H1 (cell line): ENCODE measurements around the gene MIP. TPM values are rescaled to one million over a fixed set of nuclear protein-coding genes. Genes with fewer than 3 reads are reported as not detected.
"Not testable (repeated sequence)": the region's sequence is repeated elsewhere in the genome, so short reads cannot be mapped to it uniquely, and the experiment has no call there.

Experiments
- CTCF ChIA-PET: fragments of 300-600 bp; sonication (Branson Sonifier 250); formaldehyde crosslinking; loops from one replicate; lab custom pipeline; 2021; ENCODE audit not compliant: partially characterized antibody; lab: Charles Lee
- POLR2A ChIA-PET: fragments of 300-600 bp; sonication (Branson Sonifier 250); formaldehyde crosslinking; loops from one replicate; lab custom pipeline; 2021; ENCODE audit warnings: inconsistent platforms; ENCODE audit not compliant: partially characterized antibody; lab: Charles Lee
- DNase-seq, 2 experiments: peaks; one replicate each; pipeline versions ENCODE4 v3.0.0 to v3.0.0-alpha.2; 2010 to 2022; ENCODE audit warnings: low spot score in 2 of 2, low read depth in 1 of 2, mixed read lengths in 1 of 2
- FAIRE-seq: peaks from 2 replicates; lab custom pipeline; 2011; peaks lifted over from hg19 to GRCh38; lab: Jason Lieb, UNC
- H2AFZ ChIP-seq: 2 replicates; pipeline ENCODE4 v1.8.1; 2012; ENCODE audit warnings: low read length, inconsistent platforms
- H2AK5ac ChIP-seq: 2 replicates; pipeline ENCODE4 v1.6.1; 2013; ENCODE audit warnings: low read depth, low read length
- H2BK120ac ChIP-seq: replicated peaks from 2 replicates; pipeline ENCODE3; 2013; ENCODE audit warnings: low read depth, low read length, inconsistent platforms
- H2BK12ac ChIP-seq: 2 replicates; pipeline ENCODE4 v1.6.1; 2013; ENCODE audit warnings: low read depth, low read length
- H2BK15ac ChIP-seq: 2 replicates; pipeline ENCODE4 v1.6.1; 2013; ENCODE audit warnings: low read length
- H2BK20ac ChIP-seq: 2 replicates; pipeline ENCODE4 v1.6.1; 2013; ENCODE audit warnings: low read length
- H2BK5ac ChIP-seq: 2 replicates; pipeline ENCODE4 v1.6.1; 2013; ENCODE audit warnings: low read depth, low read length
- H3K14ac ChIP-seq: 2 replicates; pipeline ENCODE4 v1.6.1; 2013; ENCODE audit warnings: inconsistent platforms; ENCODE audit not compliant: insufficient read length
- H3K18ac ChIP-seq: 2 replicates; pipeline ENCODE4 v1.6.1; 2013; ENCODE audit warnings: low read length; ENCODE audit errors: extremely low read depth
- H3K23ac ChIP-seq: 2 replicates; pipeline ENCODE4 v1.6.1; 2013; ENCODE audit warnings: inconsistent platforms; ENCODE audit not compliant: insufficient read length
- H3K23me2 ChIP-seq: 2 replicates; pipeline ENCODE4 v1.6.1; 2013; ENCODE audit warnings: low read depth, low read length
- H3K27ac ChIP-seq: 2 replicates; pipeline ENCODE4 v1.6.1; 2011; ENCODE audit warnings: low read depth, low read length, inconsistent platforms
- H3K27me3 ChIP-seq, 4 experiments: replicated peaks in 1 of 4; 1 replicate in 1 of 4; 2 replicates in 3 of 4; pipeline versions ENCODE4 v1.6.1 to v1.8.1; 2011 to 2013; ENCODE audit warnings: low read length in 3 of 4, mild to moderate bottlenecking in 3 of 4, inconsistent platforms in 2 of 4, mixed read lengths in 2 of 4, moderate library complexity in 1 of 4; ENCODE audit not compliant: control insufficient read depth in 3 of 4, insufficient read depth in 3 of 4; ENCODE audit errors: extremely low read depth in 1 of 4
- H3K36me3 ChIP-seq, 4 experiments: 2 replicates each; pipeline versions ENCODE4 v1.6.1 to v1.8.1; 2011 to 2013; ENCODE audit warnings: mild to moderate bottlenecking in 4 of 4, low read length in 3 of 4, moderate library complexity in 2 of 4, control low read depth in 1 of 4, inconsistent platforms in 1 of 4; ENCODE audit not compliant: insufficient read depth in 4 of 4, control insufficient read depth in 2 of 4
- H3K4ac ChIP-seq: replicated peaks from 2 replicates; pipeline ENCODE3; 2013; ENCODE audit warnings: low read length, low read depth, mixed read lengths, inconsistent platforms; ENCODE audit not compliant: insufficient read length
- H3K4me1 ChIP-seq, 4 experiments: replicated peaks in 1 of 4; 1 replicate in 1 of 4; 2 replicates in 3 of 4; pipeline versions ENCODE4 v1.6.1 to v1.8.1; 2011 to 2013; ENCODE audit warnings: low read length in 3 of 4, inconsistent platforms in 2 of 4, mixed read lengths in 1 of 4; ENCODE audit not compliant: insufficient read depth in 4 of 4, control insufficient read depth in 3 of 4
- H3K4me2 ChIP-seq, 2 experiments: 2 replicates each; pipeline versions ENCODE4 v1.6.1 to v1.8.1; 2011 to 2013; ENCODE audit warnings: low read depth in 2 of 2, low read length in 2 of 2, control low read depth in 1 of 2, inconsistent platforms in 1 of 2, mild to moderate bottlenecking in 1 of 2; ENCODE audit not compliant: insufficient read depth in 1 of 2
- H3K4me3 ChIP-seq, 4 experiments: fragments of 200-600, 300-600 bp in 1 of 4; sonication (generic), shearing (Covaris generic), sonication (Bioruptor Twin) in 1 of 4; 2 replicates each; pipeline versions ENCODE4 v1.5.1 to v1.8.1; 2011 to 2016; ENCODE audit warnings: low read length in 4 of 4, low read depth in 3 of 4, control low read depth in 2 of 4, inconsistent platforms in 2 of 4, mild to moderate bottlenecking in 2 of 4, mixed read lengths in 1 of 4, moderate library complexity in 1 of 4; ENCODE audit not compliant: insufficient read depth in 2 of 4; ENCODE audit errors: extremely low read depth in 1 of 4
- H3K56ac ChIP-seq: replicated peaks from 2 replicates; pipeline ENCODE3; 2013; ENCODE audit warnings: low read depth, mild to moderate bottlenecking, mixed read lengths, low read length, inconsistent platforms; ENCODE audit not compliant: insufficient read length
- H3K79me1 ChIP-seq: 2 replicates; pipeline ENCODE4 v1.6.1; 2013; ENCODE audit warnings: low read depth, low read length, control low read depth
- H3K79me2 ChIP-seq, 2 experiments: 2 replicates each; pipeline versions ENCODE4 v1.6.1 to v1.8.1; 2012 to 2013; ENCODE audit warnings: low read length in 2 of 2, mild to moderate bottlenecking in 2 of 2, inconsistent platforms in 1 of 2; ENCODE audit not compliant: insufficient read depth in 2 of 2, control insufficient read depth in 1 of 2
- H3K9ac ChIP-seq, 4 experiments: replicated peaks in 1 of 4; 1 replicate in 1 of 4; 2 replicates in 3 of 4; pipeline versions ENCODE4 v1.6.1 to v1.8.1; 2011 to 2013; ENCODE audit warnings: low read depth in 3 of 4, low read length in 3 of 4, control low read depth in 2 of 4, mild to moderate bottlenecking in 2 of 4, moderate library complexity in 2 of 4, inconsistent platforms in 1 of 4; ENCODE audit errors: extremely low read depth in 1 of 4
- H3K9me3 ChIP-seq, 2 experiments: 2 replicates each; pipeline versions ENCODE4 v1.6.1 to v1.8.1; 2012 to 2013; ENCODE audit warnings: mild to moderate bottlenecking in 2 of 2, moderate library complexity in 2 of 2, control low read depth in 1 of 2, inconsistent platforms in 1 of 2, low read depth in 1 of 2, low read length in 1 of 2, mixed read lengths in 1 of 2; ENCODE audit not compliant: insufficient read depth in 2 of 2
- H4K20me1 ChIP-seq, 2 experiments: replicated peaks in 1 of 2; 2 replicates each; pipeline versions ENCODE3 to v1.8.1; 2011 to 2013; ENCODE audit warnings: inconsistent platforms in 2 of 2, low read length in 2 of 2, mild to moderate bottlenecking in 1 of 2; ENCODE audit not compliant: insufficient read depth in 2 of 2, control insufficient read depth in 1 of 2
- H4K5ac ChIP-seq: 2 replicates; pipeline ENCODE4 v1.6.1; 2013; ENCODE audit warnings: low read length, low read depth, mixed read lengths, inconsistent platforms; ENCODE audit not compliant: insufficient read length
- H4K8ac ChIP-seq: 2 replicates; pipeline ENCODE4 v1.8.0; 2013; ENCODE audit warnings: mild to moderate bottlenecking, moderate library complexity, low read length, inconsistent platforms; ENCODE audit not compliant: insufficient read depth; ENCODE audit errors: extremely low read depth
- H4K91ac ChIP-seq: replicated peaks from 2 replicates; pipeline ENCODE3; 2013; ENCODE audit warnings: low read length, mixed read lengths, inconsistent platforms; ENCODE audit not compliant: insufficient read length
- WGBS, 2 experiments: shearing (Covaris generic) in 1 of 2; methylation state at CpG; one replicate each; pipeline versions ENCODE4 v1.1.6 to v1.1.7; 2013 to 2015; ENCODE audit warnings: low lambda C conversion rate in 2 of 2, mixed read lengths in 2 of 2, inconsistent platforms in 1 of 2, low coverage in 1 of 2, missing lambda C conversion rate in 1 of 2; ENCODE audit not compliant: insufficient replicate concordance in 2 of 2, insufficient coverage in 1 of 2, insufficient read length in 1 of 2; ENCODE audit errors: extremely low coverage in 1 of 2, missing lambda C conversion rate in 1 of 2; 5-methylcytosine and 5-hydroxymethylcytosine counted together
- polyA plus RNA-seq, 7 experiments: library from polyadenylated mRNA; depleted of rRNA in 3 of 7; stranded (reverse) in 5 of 7; unstranded in 2 of 7; fragments of >200 nt in 5 of 7; fragments of 200-250 nt in 2 of 7; gene quantifications; 1 replicate in 5 of 7; 2 replicates in 1 of 7; 4 replicates in 1 of 7; pipeline versions ENCODE4 v1.2.1 to v1.2.3, GENCODE V29; 2011 to 2013; ENCODE audit warnings: missing spikeins in 2 of 7, mixed read lengths in 2 of 7
- total RNA-seq: library from RNA; stranded (reverse); fragmentation: NEBNext Ultra II Directional; extraction: Animal tissue kit (Norgen Biotek cat#: 25700); gene quantifications from 2 replicates; pipeline ENCODE4 v1.2.1, GENCODE V29; 2021

Gene MIP
- total and polyA plus RNA-seq, 2 of the 8 experiments (the other 6 are each of a cell fraction or from before 2014, with no cell fraction given) = 0.05 TPM; not detected in 1

DNA sequence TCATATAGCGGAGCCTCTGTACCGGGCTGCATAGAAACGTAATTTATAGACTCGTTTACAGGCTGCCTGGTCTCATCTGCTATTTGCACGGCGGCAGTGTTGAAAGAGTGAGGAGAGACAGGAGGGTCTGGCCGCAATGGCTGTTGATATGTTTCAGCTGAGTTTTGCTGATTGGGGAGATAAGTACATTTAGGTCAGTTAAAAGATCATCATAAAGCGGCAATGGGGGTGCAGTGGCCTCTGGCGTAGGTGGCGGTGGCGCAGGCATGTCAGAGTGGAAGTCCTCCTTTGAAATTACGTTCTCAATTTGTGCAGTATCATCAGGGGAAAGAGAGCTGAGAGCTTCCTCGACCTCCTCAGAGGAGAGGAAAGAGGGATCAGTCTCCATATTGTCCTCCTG lies 45.4 kb upstream of the MIP start:
- H2AK5ac ChIP-seq, H2BK120ac ChIP-seq, H4K20me1 ChIP-seq, H3K4me1 ChIP-seq, H4K5ac ChIP-seq, H3K9ac ChIP-seq, H3K27ac ChIP-seq, H3K79me1 ChIP-seq, H3K27me3 ChIP-seq, H2BK5ac ChIP-seq, H3K18ac ChIP-seq, H3K14ac ChIP-seq, H2BK12ac ChIP-seq, H2BK15ac ChIP-seq, H3K23ac ChIP-seq, H3K4me2 ChIP-seq, H4K8ac ChIP-seq, H4K91ac ChIP-seq, H3K23me2 ChIP-seq, DNase-seq, H3K36me3 ChIP-seq, H2AFZ ChIP-seq, H3K56ac ChIP-seq, H3K4ac ChIP-seq, H3K79me2 ChIP-seq, H3K9me3 ChIP-seq, POLR2A ChIA-PET, H3K4me3 ChIP-seq, H2BK20ac ChIP-seq, FAIRE-seq: not testable (repeated sequence)
- WGBS, 2 experiments = 92% methylated on average over 13 of the region's 13 CpGs; no CpG with 5 or more reads in 1 of the 2 experiments
- CTCF ChIA-PET = interaction anchor here (3.2 kb wide), 1 partner anchor 14 kb away, joined by 29 read pairs; no protein-coding TSS in a partner anchor

DNA sequence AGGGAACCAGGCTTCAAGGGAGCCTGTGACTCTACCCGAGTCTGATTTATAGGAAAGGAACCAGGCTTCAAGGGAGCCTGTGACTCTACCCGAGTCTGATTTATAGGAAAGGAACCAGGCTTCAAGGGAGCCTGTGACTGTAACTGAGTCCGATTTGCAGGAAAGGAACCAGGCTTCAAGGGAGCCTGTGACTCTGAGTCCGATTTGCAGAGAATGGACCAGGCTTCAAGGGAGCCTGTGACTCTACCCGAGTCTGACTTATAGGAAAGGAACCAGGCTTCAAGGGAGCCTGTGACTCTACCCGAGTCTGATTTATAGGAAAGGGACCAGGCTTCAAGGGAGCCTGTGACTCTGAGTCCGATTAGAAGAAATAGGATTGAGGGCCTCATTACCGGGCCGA lies 45.0 kb upstream of the MIP start:
- H3K4me3 ChIP-seq, H3K9me3 ChIP-seq, H3K9ac ChIP-seq, H2BK120ac ChIP-seq, DNase-seq, H4K8ac ChIP-seq, H4K91ac ChIP-seq, H3K23me2 ChIP-seq, H3K4me1 ChIP-seq, H3K14ac ChIP-seq, H3K18ac ChIP-seq, H4K5ac ChIP-seq, H2BK12ac ChIP-seq, POLR2A ChIA-PET, H3K27me3 ChIP-seq, FAIRE-seq, H3K27ac ChIP-seq, H3K36me3 ChIP-seq, H2AFZ ChIP-seq, H3K79me1 ChIP-seq, H4K20me1 ChIP-seq, H2BK20ac ChIP-seq, H2BK15ac ChIP-seq, H3K23ac ChIP-seq, CTCF ChIA-PET, H3K56ac ChIP-seq, H3K4ac ChIP-seq, H3K4me2 ChIP-seq, H3K79me2 ChIP-seq, H2AK5ac ChIP-seq, H2BK5ac ChIP-seq: not testable (repeated sequence)
- WGBS, 2 experiments = 92% methylated on average over 9 of the region's 9 CpGs; no CpG with 5 or more reads in 1 of the 2 experiments
